HG02840 (cell line): ENCODE measurements around the gene DUOX1.
"Not testable (repeated sequence)": the region's sequence is repeated elsewhere in the genome, so short reads cannot be mapped to it uniquely, and the experiment has no call there.

Source experiments
- ATAC-seq: cut with Tn5 transposase; IDR thresholded peaks from one replicate; pipeline ENCODE4 v1.9.1; 2021; ENCODE audit warnings: mild to moderate bottlenecking, moderate library complexity, moderate number of reproducible peaks; ENCODE audit not compliant: unreplicated experiment, low FRiP score

DUOX1 gene

DNA sequence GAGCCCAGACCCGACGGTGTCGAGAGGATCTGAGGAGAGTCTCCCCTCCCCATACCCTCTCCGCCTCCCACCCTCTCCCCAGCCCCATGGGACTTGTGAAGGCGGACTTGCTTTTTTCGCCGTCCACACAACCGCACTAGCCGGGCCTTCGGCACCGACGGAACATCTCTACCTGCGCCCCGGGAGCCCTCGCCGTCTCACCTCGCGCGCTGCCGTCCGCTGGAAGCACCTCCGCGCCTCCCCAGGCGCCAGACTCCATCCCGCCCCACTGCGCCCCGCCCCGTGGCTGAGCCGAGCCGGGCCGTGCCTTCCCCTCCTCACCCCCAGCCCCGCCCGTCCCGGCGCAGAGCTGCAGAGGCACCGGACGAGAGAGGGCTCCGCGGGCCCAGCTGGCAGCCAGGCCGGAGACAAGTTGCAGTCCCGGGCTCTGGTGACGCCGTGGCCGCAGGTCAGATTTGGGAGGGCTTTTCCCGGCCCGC is at the start of gene DUOX1, which contains the start of gene DUOXA1:
TSS of gene DUOX1 (plus strand) at position 344 of the 479 bp plus-strand sequence. CDS start 1,973 bp downstream, outside the sequence.
TSS of gene DUOXA1 (minus strand) at position 229 of the 479 bp plus-strand sequence. CDS start 6,865 bp downstream, outside the sequence.
- no peak for ATAC-seq

GRCh38 chr15:45080593-45080992 is 49.2 kb upstream of the DUOX1 start:
- ATAC-seq = not testable (repeated sequence)

GRCh38 chr15:45082412-45082811 is 47.4 kb upstream of the DUOX1 start:
- ATAC-seq = not testable (repeated sequence)

DNA sequence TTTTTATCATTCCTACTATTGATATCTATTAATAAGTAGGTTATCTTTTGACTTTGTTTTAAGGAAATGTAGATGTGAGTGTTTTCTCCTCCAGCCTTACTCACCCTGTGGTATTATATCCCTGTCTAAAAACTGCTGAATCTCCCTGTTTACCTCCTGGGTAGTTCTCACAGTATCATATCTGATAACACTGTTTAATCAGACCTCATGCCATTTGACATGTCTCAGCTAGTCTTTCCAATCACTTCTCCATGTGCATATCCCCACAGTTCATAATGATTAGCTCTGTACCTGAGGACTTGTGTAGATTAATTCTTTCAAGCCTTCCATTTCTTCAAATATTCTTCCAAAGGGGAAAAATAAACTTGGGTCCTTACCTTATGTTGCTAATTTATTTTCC is 46.6 kb upstream of the DUOX1 start:
- ATAC-seq = no peak

GRCh38 chr15:45084163-45084562 is 45.6 kb upstream of the DUOX1 start:
- no peak for ATAC-seq

DNA sequence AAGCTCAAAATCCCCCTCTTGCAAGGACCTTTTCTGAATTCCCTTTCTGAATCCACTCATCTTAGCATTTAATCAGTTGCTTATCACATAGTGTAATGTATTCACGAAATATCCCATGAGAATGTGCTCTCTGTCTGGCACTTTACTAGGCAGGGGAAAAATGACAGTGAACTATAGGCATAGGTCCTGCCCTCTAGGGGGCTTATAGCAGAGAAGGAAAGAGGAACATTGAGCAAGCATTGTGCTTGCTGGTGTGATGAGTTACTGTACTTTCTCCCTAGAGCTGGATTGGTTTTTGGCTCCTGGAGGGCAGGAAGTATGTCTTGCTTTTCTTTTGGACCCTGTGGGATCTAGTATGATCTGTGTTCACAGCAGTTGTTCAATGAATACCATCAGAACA is 42.3 kb upstream of the DUOX1 start:
- no peak for ATAC-seq

- no peak for ATAC-seq
Measured at GRCh38 chr15:45088801-45089711, 40.7 kb upstream of the DUOX1 start.

DNA sequence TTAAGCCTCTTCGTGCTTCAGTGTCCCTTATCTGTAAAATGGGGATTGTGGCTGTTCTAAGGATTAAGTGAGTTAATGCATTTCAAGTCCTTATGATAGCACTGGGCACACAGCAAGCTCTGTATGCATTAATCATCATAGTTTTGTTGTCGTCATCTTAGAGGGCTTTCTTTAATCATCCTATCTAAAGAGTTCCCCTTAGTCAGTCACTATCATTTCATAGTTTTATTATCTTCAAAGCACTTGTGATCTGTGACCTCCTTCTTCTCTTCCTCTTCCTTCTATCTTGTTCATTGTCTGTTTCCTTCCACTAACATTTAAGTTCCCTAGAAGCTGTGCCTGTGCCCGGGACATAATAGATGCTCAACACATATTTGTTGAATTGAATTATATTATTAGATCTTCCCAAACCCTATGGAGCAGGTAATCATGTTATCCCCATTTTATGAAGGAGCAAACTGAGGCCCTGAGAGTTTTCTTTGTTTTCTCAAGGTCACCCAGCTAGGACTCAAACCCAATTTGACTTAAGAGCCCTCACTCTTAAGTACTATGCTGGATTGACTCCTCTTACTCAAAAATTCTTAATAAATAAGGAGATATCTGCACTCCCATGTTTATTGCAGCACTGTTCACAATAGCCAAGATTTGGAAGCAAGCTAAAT is 40.0 kb upstream of the DUOX1 start:
- ATAC-seq = no peak

DNA sequence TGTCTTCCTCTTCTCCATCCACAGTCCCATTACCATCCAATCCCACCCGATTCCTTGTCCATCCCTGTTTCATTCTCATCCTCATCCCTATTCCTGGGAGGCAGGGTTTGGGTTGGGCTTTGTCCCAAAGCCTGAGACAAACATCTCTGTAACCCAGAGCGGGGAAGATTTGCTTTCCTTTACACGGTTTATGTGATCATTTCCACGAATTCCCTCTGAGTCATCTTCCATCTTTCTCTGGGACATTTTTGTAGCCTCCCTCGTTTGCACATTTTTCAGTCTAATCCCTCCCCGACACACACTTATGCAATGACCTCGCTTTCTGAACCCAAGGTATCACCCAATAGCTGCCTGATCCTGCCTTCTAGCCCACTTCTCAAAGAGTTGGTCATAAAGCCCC is 38.6 kb upstream of the DUOX1 start:
- ATAC-seq = no peak

DNA sequence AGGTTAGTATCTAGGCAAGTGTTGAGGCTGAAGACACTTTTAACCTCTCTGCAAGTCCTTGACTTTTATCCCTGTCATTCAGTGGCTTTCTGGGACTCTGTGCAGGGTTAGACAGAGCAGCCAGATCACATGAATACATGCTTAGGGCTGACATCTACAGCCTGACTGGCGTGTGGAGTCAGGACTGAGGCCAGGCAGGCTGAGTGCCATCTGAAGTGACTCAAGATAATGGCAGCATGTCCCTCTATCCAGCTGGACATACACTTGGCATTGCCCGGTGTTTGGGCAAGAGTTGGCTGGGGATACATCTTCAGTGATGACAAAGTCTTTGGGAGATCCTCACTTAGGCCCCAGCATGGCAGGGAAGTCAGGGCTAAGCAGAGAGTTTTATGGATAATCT is 38.2 kb upstream of the DUOX1 start:
- no peak for ATAC-seq

GRCh38 chr15:45093013-45093412 is 36.8 kb upstream of the DUOX1 start:
- ATAC-seq = no peak

- ATAC-seq = no peak
Measured at GRCh38 chr15:45093622-45094357, 36.0 kb upstream of the DUOX1 start.

- no peak for ATAC-seq
Measured at GRCh38 chr15:45094358-45094730, 35.5 kb upstream of the DUOX1 start.

- ATAC-seq = no peak
Measured at GRCh38 chr15:45095661-45096060, 34.1 kb upstream of the DUOX1 start.

DNA sequence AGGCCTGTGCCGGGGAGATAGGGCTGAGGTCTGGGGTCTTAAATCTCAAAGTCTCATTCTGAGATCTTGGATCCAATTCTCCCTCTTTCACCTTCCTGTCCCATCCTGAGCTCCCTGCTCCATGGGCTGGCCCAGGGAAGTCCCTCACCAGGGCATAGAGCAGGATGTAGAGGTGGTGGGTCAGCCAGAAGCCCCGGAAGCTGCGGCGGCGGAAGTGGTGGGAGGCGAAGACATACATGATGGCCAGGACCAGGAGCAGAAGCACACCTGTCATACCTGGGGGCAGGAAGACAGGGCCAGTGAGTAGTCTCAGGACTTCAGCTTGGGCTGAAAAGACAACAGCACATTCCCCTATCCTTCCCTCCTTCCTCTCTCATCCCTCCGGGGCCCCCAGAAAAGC is 32.3 kb upstream of the DUOX1 start:
- no peak for ATAC-seq

DNA sequence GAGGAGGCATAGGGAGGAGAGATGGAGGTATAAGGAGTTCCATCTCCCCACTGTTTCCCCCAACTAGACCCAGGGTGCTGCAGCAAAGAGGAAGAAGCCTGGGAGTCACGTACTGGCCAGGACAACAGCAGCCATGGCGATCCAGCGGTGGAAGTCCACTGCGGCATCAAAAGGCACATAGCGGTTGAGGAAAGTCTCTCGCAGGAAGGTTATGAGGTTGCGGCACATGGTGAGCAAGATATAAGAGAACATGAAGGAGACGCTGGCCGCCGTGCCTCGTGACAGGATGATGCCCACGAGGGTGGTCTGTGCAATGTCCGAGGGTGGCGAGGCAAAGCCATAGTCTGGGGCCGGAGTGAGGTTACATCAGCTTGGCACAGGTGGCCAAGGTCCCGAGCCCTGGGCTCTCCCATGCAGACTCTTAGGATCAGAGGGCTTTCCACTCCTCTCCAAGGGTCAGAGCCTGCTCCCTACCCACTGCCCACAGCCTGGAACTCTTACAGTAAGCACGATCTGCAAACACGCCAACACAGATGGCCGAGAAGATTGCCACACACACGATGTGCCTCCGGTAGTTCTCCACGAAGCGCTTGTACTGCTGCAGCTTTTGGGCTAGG is 30.1 kb upstream of the DUOX1 start:
- no peak for ATAC-seq

- ATAC-seq = no peak
Measured at GRCh38 chr15:45100884-45101625, 28.7 kb upstream of the DUOX1 start.

DNA sequence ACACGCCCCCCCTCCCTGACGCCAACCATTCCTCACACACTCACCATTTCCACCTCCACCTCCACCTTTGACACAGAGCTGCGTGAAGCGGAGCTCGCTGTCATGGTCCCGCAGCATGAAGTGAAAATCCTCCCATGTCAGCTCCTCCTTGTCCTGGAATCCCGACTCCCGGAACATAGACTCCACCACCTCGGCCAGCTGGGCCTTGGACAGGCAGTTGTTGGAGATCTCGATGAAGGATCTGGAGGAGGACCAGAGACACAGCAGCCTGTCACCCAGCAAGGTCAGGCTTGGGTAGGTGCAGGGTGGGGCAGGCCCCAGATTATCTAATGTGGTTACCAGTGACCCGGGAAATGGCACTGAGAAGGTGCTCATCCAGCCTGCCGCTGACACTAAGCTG is 28.0 kb upstream of the DUOX1 start:
- ATAC-seq = no peak

DNA sequence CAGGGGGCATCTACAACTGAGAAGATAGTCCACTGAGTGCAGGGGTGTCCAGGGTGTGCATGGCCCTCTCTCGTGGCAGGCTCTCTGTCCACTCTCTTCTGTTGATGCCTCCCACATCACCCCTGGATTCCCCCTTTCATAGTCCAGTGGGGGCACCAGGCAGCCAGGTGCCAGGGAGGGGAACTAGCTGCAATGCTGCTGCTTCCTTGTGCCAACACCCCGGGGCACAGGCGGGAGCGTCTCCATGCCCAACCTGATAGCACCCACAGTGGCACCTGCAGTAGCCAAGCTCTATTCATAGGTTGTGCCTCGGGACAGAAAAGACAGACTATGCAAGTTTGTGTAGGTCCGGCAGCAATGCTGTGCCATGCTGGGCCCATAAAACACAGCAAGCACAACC is 27.6 kb upstream of the DUOX1 start:
- no peak for ATAC-seq

DNA sequence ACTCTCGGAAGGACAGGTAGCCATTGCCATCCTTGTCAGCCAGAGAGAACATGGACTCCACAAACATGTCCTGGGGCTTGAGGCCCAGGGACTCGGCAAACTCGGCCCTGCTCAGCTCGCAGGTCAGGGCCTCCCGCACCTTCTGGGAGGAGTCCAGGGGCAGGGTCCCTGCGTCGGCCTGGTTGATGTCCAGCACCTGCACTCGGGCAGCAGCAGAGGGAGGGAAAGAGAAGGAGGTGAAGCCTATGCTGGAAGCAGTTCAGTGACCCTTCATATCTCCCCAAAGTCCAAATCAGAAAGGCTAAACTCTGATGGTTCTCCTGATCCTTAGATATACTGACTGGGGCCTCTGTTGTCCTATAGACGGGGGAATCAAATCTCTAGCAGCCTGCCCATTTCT is 25.6 kb upstream of the DUOX1 start:
- not testable (repeated sequence) for ATAC-seq
